ENCODE data around the gene SRRM5. TPM values are rescaled to one million over a fixed set of nuclear protein-coding genes. Genes with fewer than 3 reads are reported as not detected.
"Not testable (repeated sequence)": the region's sequence is repeated elsewhere in the genome, so short reads cannot be mapped to it uniquely, and the experiment has no call there.

SRRM5 gene
- total RNA-seq, 1 donor from 2014 or later = 0.12 TPM

GRCh38 chr19:43638995-43639518 lies 27.2 kb downstream of the SRRM5 start:
- no peak for ATAC-seq

- ATAC-seq = peak; percentile 61
Observed at GRCh38 chr19:43639519-43640423, 27.9 kb downstream of the SRRM5 start, which contains the start of gene CADM4. CADM4 (minus strand) TSS chr19:43639850; CDS start chr19:43639790, 60 bp downstream.

GRCh38 chr19:43640424-43640757 lies 28.5 kb downstream of the SRRM5 start:
- peak; percentile 73 for ATAC-seq

DNA sequence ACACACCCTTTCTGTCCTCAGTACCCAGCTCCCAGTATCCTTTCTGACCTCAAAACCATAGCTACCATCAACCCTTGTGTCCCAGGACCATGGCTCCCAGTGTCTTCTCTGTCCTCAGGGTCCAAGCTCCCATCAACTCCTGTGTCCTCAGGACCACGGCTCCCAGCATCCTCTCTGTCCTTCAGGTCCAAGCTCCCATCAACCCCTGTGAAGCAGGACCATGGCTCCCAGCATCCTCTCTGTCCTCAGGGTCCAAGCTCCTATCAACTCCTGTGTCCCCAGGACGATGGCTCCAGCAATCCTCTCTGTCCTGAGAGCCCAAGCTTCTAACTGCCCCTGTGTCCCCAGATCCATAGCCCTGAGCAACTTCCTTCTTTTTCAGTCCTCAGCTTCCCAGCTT lies 29.4 kb downstream of the SRRM5 start:
- ATAC-seq = no peak

DNA sequence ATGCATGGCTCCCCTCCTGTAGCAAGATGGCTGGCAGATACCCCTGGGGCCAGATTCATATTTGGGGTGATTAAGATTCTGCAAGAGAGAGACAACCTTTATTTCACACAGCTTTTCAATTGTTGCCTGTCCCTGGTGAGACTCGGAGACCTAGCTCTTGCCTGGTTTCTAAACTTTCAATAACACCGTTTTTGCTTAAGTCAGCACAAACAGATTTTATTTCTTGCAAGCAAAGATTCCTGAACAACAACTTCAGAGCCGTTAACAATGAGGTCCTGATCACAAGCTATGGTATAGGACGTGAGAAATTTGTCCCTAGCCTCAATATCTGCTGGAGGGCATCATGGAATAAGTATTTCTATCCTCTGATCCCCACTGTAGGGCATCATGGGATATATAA lies 30.6 kb downstream of the SRRM5 start:
- ATAC-seq = no peak

- no peak for ATAC-seq
Observed at GRCh38 chr19:43643326-43643725, 31.4 kb downstream of the SRRM5 start.

- no peak for ATAC-seq
Observed at GRCh38 chr19:43644181-43644580, 32.3 kb downstream of the SRRM5 start.

DNA sequence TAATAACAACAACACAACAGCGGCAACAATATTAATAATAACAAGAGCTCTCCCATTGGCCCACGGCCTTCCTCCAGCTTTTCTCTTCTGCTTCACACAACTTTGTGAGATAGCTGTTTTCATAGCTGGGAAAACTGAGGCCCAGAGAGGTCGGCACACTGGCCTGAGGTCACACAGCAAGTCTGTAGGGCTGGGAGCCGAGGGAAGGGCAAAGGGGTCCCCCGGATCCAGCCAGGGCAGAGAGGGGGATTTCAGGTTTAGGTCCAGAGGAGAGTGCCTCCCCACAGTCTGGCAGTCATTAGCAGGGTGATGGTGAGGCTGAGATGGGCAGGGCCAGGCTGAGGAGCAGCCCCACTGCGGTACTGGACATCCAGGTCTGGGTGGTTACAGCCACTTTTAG lies 36.7 kb downstream of the SRRM5 start:
- ATAC-seq = no peak

- no peak for ATAC-seq
Observed at GRCh38 chr19:43649514-43649913, 37.6 kb downstream of the SRRM5 start.

GRCh38 chr19:43650276-43650675 lies 38.4 kb downstream of the SRRM5 start:
- ATAC-seq = not testable (repeated sequence)

DNA sequence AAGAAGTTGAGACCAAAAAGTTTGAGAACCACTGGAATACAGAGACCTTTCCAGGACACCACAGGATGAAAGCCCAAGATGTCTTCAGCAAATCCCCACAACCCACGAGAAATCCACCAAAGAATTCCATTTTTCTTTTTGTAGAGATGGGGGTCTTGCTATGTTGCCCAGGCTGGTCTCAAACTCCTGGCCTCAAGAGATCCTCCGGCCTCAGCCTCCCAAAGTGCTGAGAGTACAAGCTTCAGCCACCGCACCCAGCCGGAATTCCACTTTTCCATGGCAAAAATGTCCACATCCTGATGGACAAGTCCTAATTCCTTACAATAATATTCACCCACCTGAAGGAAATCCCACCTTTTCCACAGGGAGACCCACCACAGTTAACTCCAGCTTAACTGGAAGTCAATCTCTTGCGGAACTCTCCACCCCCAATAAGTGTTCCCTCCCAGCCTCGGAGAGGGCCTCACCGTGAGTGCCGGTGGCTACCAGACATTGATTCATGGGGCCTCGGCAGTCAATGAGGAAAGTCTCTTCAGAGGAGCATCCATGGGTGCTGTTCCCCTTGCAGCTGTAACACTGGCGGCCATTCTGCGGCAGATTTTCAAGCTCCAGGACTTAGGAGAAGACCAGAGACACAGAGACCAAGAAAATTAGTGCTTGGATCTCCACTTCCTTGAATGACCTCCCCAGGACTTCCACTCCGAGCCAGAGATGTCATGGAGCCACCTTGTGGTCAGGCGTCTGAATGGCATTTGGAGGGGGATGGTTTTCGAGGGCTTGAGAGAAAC lies 40.1 kb downstream of the SRRM5 start:
- ATAC-seq = peak; percentile 74

- no peak for ATAC-seq
Observed at GRCh38 chr19:43652546-43652874, 40.6 kb downstream of the SRRM5 start.

DNA sequence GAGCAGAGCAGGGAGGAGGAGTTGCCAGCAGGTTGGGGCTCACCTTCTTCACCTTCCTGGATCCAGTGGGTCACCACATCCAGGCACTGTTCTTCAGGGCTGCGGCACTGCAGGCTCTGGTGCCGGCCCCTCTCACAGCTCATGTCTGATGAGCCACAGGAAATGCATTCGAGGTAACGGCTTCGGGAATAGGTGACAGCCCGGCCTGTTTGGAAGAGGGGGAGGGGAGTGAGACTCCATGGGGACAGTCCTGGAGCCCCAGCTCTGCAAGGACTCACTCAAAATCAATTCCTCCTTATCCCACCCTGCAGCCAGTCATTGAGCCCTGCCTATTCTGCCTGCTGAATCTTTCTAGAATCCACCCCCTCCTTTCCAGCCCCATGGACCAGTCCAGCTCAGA lies 44.5 kb downstream of the SRRM5 start:
- no peak for ATAC-seq

- no peak for ATAC-seq
Observed at GRCh38 chr19:43658001-43658400, 46.1 kb downstream of the SRRM5 start.

DNA sequence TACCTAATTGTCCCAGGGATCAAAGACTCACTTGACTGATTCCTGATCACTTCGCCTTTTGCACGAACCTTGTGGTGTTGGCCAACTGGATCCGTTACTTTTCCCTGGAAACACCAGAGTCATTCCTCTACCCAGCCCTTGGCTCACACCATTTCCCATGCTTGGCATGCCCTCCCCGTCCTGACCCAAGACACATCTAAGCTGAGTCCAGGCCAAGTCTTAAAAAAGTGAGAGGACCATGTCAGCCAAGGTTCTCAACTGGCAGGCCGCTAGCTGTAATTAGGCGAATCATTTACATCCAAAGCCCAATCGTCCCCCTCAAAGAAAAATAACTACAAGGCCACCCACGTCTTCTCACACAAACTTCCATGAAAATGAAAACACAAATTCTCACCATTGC lies 46.6 kb downstream of the SRRM5 start:
- ATAC-seq = no peak

- ATAC-seq = no peak
Observed at GRCh38 chr19:43660301-43660970, 48.5 kb downstream of the SRRM5 start.

DNA sequence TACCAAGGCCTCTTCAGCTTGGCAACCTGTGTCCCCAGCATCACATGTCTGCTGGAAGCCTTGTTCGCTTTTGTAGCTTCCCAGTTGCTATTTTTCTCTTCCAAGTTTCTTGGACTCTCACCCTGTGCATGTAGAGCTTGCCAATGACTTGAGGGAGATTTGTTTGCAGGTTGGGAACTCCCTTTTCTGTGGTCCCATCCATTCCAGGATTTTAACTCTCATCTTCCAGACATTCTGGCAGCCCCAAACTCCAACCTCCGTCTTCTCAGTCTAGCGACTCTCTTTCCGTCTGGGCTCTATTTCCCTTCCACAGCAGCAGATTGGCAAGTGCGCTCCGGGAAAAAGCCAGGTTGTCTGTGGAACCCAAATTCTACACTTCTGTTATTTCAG lies 49.1 kb downstream of the SRRM5 start:
- no peak for ATAC-seq

DNA sequence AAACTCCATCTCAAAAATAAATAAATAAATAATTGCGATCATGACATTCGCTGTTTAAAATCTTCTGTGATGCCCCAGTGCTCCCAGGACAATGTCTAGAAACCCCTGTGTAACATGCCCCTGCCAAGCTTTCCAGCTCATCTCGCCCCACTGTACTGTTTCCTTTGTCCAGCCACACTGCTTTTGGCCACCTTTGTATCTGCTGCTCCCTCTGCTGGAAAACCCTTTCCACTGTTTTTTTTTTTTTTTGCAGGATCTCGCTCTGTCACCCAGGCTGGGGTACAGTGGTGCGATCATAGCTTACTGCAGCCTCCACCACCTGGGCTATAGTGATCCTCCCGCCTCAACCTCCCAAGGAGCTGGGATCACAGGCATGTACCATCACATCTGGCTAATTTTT lies 50.6 kb downstream of the SRRM5 start:
- no peak for ATAC-seq

- no peak for ATAC-seq
Observed at GRCh38 chr19:43664018-43664417, 52.1 kb downstream of the SRRM5 start.

Data from esophagus mucosa (tissue), 1 donor.